Embryonic facial prominence (tissue), 1 donor: ENCODE measurements around the gene PIGC.

Experiments
- DNase-seq: peaks from one replicate; pipeline ENCODE4 v3.0.0-alpha.2; 2016; ENCODE audit errors: extremely low spot score

The PIGC gene

GRCh38 chr1:172398970-172399755 lies 44.7 kb downstream of the PIGC start:
- DNase-seq = peak; percentile 87

- DNase-seq = no peak
Measured at GRCh38 chr1:172398193-172398592, 45.7 kb downstream of the PIGC start.

- DNase-seq = no peak
Measured at GRCh38 chr1:172397633-172398032, 46.2 kb downstream of the PIGC start.

- DNase-seq = no peak
Measured at GRCh38 chr1:172397221-172397620, 46.6 kb downstream of the PIGC start.

- no peak for DNase-seq
Measured at GRCh38 chr1:172395576-172395975, 48.3 kb downstream of the PIGC start.

GRCh38 chr1:172394811-172395210 lies 49.1 kb downstream of the PIGC start:
- DNase-seq = no peak

GRCh38 chr1:172394141-172394751 lies 49.6 kb downstream of the PIGC start:
- DNase-seq = no peak

GRCh38 chr1:172393354-172393753 lies 50.5 kb downstream of the PIGC start:
- no peak for DNase-seq

GRCh38 chr1:172391976-172392375 lies 51.9 kb downstream of the PIGC start:
- no peak for DNase-seq
